ENCODE measurements around the gene CDC14B. TPM values are rescaled to one million over a fixed set of nuclear protein-coding genes. Genes with fewer than 3 reads are reported as not detected.
"Not testable (repeated sequence)": the region's sequence is repeated elsewhere in the genome, so short reads cannot be mapped to it uniquely, and the experiment has no call there.

CDC14B gene
- polyA plus RNA-seq, 1 donor: 13.5 TPM

GRCh38 chr9:96550659-96551058 lies 69.0 kb downstream of the CDC14B start:
- no peak for DNase-seq (ENCODE audit: low read depth)

GRCh38 chr9:96543131-96543530 lies 76.5 kb downstream of the CDC14B start:
- DNase-seq (ENCODE audit: low read depth): not testable (repeated sequence)

- DNase-seq (ENCODE audit: low read depth): no peak
Measured at GRCh38 chr9:96540106-96540505, 79.5 kb downstream of the CDC14B start.

- DNase-seq (ENCODE audit: low read depth): no peak
Measured at GRCh38 chr9:96532173-96532572, 87.5 kb downstream of the CDC14B start.

GRCh38 chr9:96524764-96525163 lies 94.9 kb downstream of the CDC14B start:
- DNase-seq (ENCODE audit: low read depth): no peak

- DNase-seq (ENCODE audit: low read depth): no peak
Measured at GRCh38 chr9:96524045-96524444, 95.6 kb downstream of the CDC14B start.

GRCh38 chr9:96523374-96523773 lies 96.3 kb downstream of the CDC14B start:
- DNase-seq (ENCODE audit: low read depth): no peak

GRCh38 chr9:96522366-96522765 lies 97.3 kb downstream of the CDC14B start:
- DNase-seq (ENCODE audit: low read depth): no peak

- DNase-seq (ENCODE audit: low read depth): peak; percentile 62
Measured at GRCh38 chr9:96519787-96520186, 99.9 kb downstream of the CDC14B start.

GRCh38 chr9:96519095-96519494 lies 100.5 kb downstream of the CDC14B start:
- no peak for DNase-seq (ENCODE audit: low read depth)

GRCh38 chr9:96515621-96516470 lies 103.8 kb downstream of the CDC14B start:
- no peak for DNase-seq (ENCODE audit: low read depth)

GRCh38 chr9:96514800-96515158 lies 104.9 kb downstream of the CDC14B start:
- DNase-seq (ENCODE audit: low read depth): no peak

- DNase-seq (ENCODE audit: low read depth): no peak
Measured at GRCh38 chr9:96514108-96514799, 105.4 kb downstream of the CDC14B start.

- DNase-seq (ENCODE audit: low read depth): no peak
Measured at GRCh38 chr9:96513622-96514021, 106.0 kb downstream of the CDC14B start.

GRCh38 chr9:96512240-96512639 lies 107.4 kb downstream of the CDC14B start:
- no peak for DNase-seq (ENCODE audit: low read depth)

GRCh38 chr9:96510258-96510657 lies 109.4 kb downstream of the CDC14B start:
- no peak for DNase-seq (ENCODE audit: low read depth)

- no peak for DNase-seq (ENCODE audit: low read depth)
Measured at GRCh38 chr9:96509848-96510247, 109.8 kb downstream of the CDC14B start.

- no peak for DNase-seq (ENCODE audit: low read depth)
Measured at GRCh38 chr9:96509026-96509425, 110.6 kb downstream of the CDC14B start.

GRCh38 chr9:96508227-96508940 lies 111.3 kb downstream of the CDC14B start:
- DNase-seq (ENCODE audit: low read depth): no peak

GRCh38 chr9:96505316-96505991 lies 114.2 kb downstream of the CDC14B start:
- no peak for DNase-seq (ENCODE audit: low read depth)

- DNase-seq (ENCODE audit: low read depth): no peak
Measured at GRCh38 chr9:96503918-96504317, 115.7 kb downstream of the CDC14B start.

GRCh38 chr9:96503374-96503748 lies 116.3 kb downstream of the CDC14B start:
- DNase-seq (ENCODE audit: low read depth): not testable (repeated sequence)
